GM18858 (cell line): ENCODE results near the gene MCRS1.

ENCODE experiments used
- ATAC-seq: cut with Tn5 transposase; IDR thresholded peaks from one replicate; pipeline ENCODE4 v1.9.1; 2021; ENCODE audit not compliant: unreplicated experiment

MCRS1 gene

GRCh38 chr12:49583366-49584094 is 15.6 kb upstream of the MCRS1 start:
- ATAC-seq, result no peak

- no peak for ATAC-seq
Observed at GRCh38 chr12:49582850-49583249, 14.9 kb upstream of the MCRS1 start.

GRCh38 chr12:49582201-49582600 is 14.3 kb upstream of the MCRS1 start:
- ATAC-seq, result no peak

GRCh38 chr12:49580572-49581535 is 12.9 kb upstream of the MCRS1 start:
- no peak for ATAC-seq

GRCh38 chr12:49578471-49579112 is 10.7 kb upstream of the MCRS1 start:
- no peak for ATAC-seq

GRCh38 chr12:49577589-49578315 is 9.8 kb upstream of the MCRS1 start:
- ATAC-seq, result no peak

- peak; percentile 7 for ATAC-seq
Observed at GRCh38 chr12:49568442-49569162, 660 bp upstream of the MCRS1 start.

GRCh38 chr12:49567302-49567610 is 686 bp downstream of the MCRS1 start:
- no peak for ATAC-seq

- ATAC-seq, result no peak
Observed at GRCh38 chr12:49566361-49566760, 1.6 kb downstream of the MCRS1 start.

GRCh38 chr12:49565406-49566265 is 2.3 kb downstream of the MCRS1 start:
- no peak for ATAC-seq

- ATAC-seq, result no peak
Observed at GRCh38 chr12:49564686-49565405, 3.1 kb downstream of the MCRS1 start.

GRCh38 chr12:49563951-49564685 is 3.8 kb downstream of the MCRS1 start:
- ATAC-seq, result no peak

- ATAC-seq, result no peak
Observed at GRCh38 chr12:49562831-49563230, 5.1 kb downstream of the MCRS1 start.

- ATAC-seq, result no peak
Observed at GRCh38 chr12:49562233-49562632, 5.7 kb downstream of the MCRS1 start.

GRCh38 chr12:49560695-49561094 is 7.2 kb downstream of the MCRS1 start:
- no peak for ATAC-seq

GRCh38 chr12:49559011-49559675 is 8.8 kb downstream of the MCRS1 start:
- ATAC-seq, result no peak

- no peak for ATAC-seq
Observed at GRCh38 chr12:49558526-49558925, 9.4 kb downstream of the MCRS1 start.

GRCh38 chr12:49557917-49558215 is 10.1 kb downstream of the MCRS1 start:
- no peak for ATAC-seq
